ENCODE results near the gene ZNF236. TPM values are rescaled to one million over a fixed set of nuclear protein-coding genes. Genes with fewer than 3 reads are reported as not detected.

Gene ZNF236
- total and polyA plus RNA-seq, 2 of the 13 experiments (the other 11 are each of a cell fraction or from before 2014, with no cell fraction given): 3.0 to 7.2 TPM

- Histone ChIP-seq H3K27me3 (ENCODE audit: control insufficient read depth in 1 of 2, insufficient read depth in 2 of 2, low read length in 2 of 2) (no peaks in the 10 kb centered on the region), H3K9me3 (ENCODE audit: low read length) (no peaks in the 10 kb centered on the region), H2AFZ (ENCODE audit: low read length) (no peak overlapping the region), H3K9ac (ENCODE audit: insufficient read depth, low read depth, low read length) (no peak overlapping the region), H4K20me1 (ENCODE audit: insufficient read depth, low read length) (no peaks in the 10 kb centered on the region), H3K36me3 (replicated peaks in 1 of 2; ENCODE audit: control insufficient read depth in 1 of 2, insufficient read depth in 2 of 2, low read length in 2 of 2) (peaks cover 15 to 48% of the 10 kb centered on the region in 2 experiments; a peak in 4 of 5 replicates), H3K27ac (ENCODE audit: extremely low read length, insufficient read depth, low read length) (no peak overlapping the region), H3K4me2 (ENCODE audit: low read depth, low read length) (no peak overlapping the region), H3K4me1 (ENCODE audit: insufficient read depth, low read length) (no peaks in the 10 kb centered on the region), H3K4me3 (replicated peaks in 1 of 3; ENCODE audit: insufficient read depth in 1 of 3, low read depth in 2 of 3, low read length in 3 of 3) (no peak overlapping the region), H3K79me2 (ENCODE audit: insufficient read depth, low read length) (no peaks in the 10 kb centered on the region)
- intact Hi-C loops (cut with micrococcal nuclease; ENCODE audit: unreplicated experiment) (no loop called here), in situ Hi-C loops (cut with HindIII; ENCODE audit: extremely low pct_ligation_motif_present, low pct_unique_long_range_greater_than_20kb) (no loop called here)
- ChIA-PET CTCF (ENCODE audit: low intra/inter-chr PET ratio, low total read pairs) (no interaction called here), POLR2A (no interaction called here)
- BruUV-seq (replicated peaks): no TSS peak
- no peak for TF ChIP-seq HNF1A (IDR thresholded peaks at IDR 0.05; ENCODE audit: low read depth)
- TF ChIP-seq HNF1A (CRISPR knock-in tag; IDR thresholded peaks at IDR 0.05; ENCODE audit: borderline replicate concordance): no peak
- no peak for TF ChIP-seq FUBP1 (CRISPR knock-in tag; IDR thresholded peaks at IDR 0.05; ENCODE audit: borderline replicate concordance)
- peak; percentile 41 for TF ChIP-seq ATF7 (IDR thresholded peaks at IDR 0.05)
- no peak for TF ChIP-seq ATF7 (CRISPR knock-in tag; IDR thresholded peaks at IDR 0.05)
- FAIRE-seq (no peak), ATAC-seq (no peak), DNase-seq (ENCODE audit: low spot score) (no peak)
- WGBS (ENCODE audit: low lambda C conversion rate): 100% methylated on average over 2 of the region's 6 CpGs
Measured at GRCh38 chr18:76927223-76927725, 104.9 kb downstream of the ZNF236 start.
